ENCODE measurements around the gene GARNL3. TPM values are rescaled to one million over a fixed set of nuclear protein-coding genes. Genes with fewer than 3 reads are reported as not detected.

GARNL3 gene
- total and polyA plus RNA-seq, 2 of the 13 experiments (the other 11 are each of a cell fraction or from before 2014, with no cell fraction given) = 3.9 to 11.0 TPM

- H3K9ac ChIP-seq (ENCODE audit: insufficient read depth, low read depth, low read length) = no peak overlapping the region
- H3K27me3 ChIP-seq (ENCODE audit: control insufficient read depth in 1 of 2, insufficient read depth in 2 of 2, low read length in 2 of 2) = no peaks in the 10 kb centered on the region
- no peak for FAIRE-seq
- intact Hi-C loops (cut with micrococcal nuclease; ENCODE audit: unreplicated experiment) (no loop called here), in situ Hi-C loops (cut with HindIII; ENCODE audit: extremely low pct_ligation_motif_present, low pct_unique_long_range_greater_than_20kb) (no loop called here)
- H3K4me2 ChIP-seq (ENCODE audit: low read depth, low read length) = no peak overlapping the region
- no TSS peak for BruUV-seq (replicated peaks)
- ChIA-PET POLR2A (interaction anchor here (1.2 kb wide), 1 partner anchor 13 kb away, joined by 3 read pairs; the partner anchor contains the start of genes LRSAM1 and RPL12), CTCF (ENCODE audit: low intra/inter-chr PET ratio, low total read pairs) (no interaction called here)
- no peaks in the 10 kb centered on the region for H3K4me1 ChIP-seq (ENCODE audit: insufficient read depth, low read length)
- H4K20me1 ChIP-seq (ENCODE audit: insufficient read depth, low read length) = no peaks in the 10 kb centered on the region
- no peak overlapping the region for H2AFZ ChIP-seq (ENCODE audit: low read length)
- H3K4me3 ChIP-seq (replicated peaks in 1 of 3; ENCODE audit: insufficient read depth in 1 of 3, low read depth in 2 of 3, low read length in 3 of 3) = no peak overlapping the region
- H3K79me2 ChIP-seq (ENCODE audit: insufficient read depth, low read length) = no peaks in the 10 kb centered on the region
- H3K36me3 ChIP-seq (replicated peaks in 1 of 2; ENCODE audit: control insufficient read depth in 1 of 2, insufficient read depth in 2 of 2, low read length in 2 of 2) = peaks cover 40 to 80% of the 10 kb centered on the region in 2 experiments
- WGBS (ENCODE audit: low lambda C conversion rate) = 98% methylated on average over 5 of the region's 9 CpGs
- no peaks in the 10 kb centered on the region for H3K9me3 ChIP-seq (ENCODE audit: low read length)
- no peak overlapping the region for H3K27ac ChIP-seq (ENCODE audit: extremely low read length, insufficient read depth, low read length)
- DNase-seq (ENCODE audit: low spot score) = no peak
- no peak for ATAC-seq
- no peak for TF ChIP-seq TCF12 (IDR thresholded peaks at IDR 0.05)
- no peak for TF ChIP-seq TCF12 (CRISPR knock-in tag; IDR thresholded peaks at IDR 0.05)
- no peak for TF ChIP-seq E2F2 (CRISPR knock-in tag; IDR thresholded peaks at IDR 0.05; ENCODE audit: borderline replicate concordance)
- TF ChIP-seq RORA (CRISPR knock-in tag; IDR thresholded peaks at IDR 0.05) = no peak
- TF ChIP-seq ZNF839 (CRISPR knock-in tag; IDR thresholded peaks at IDR 0.05; ENCODE audit: borderline replicate concordance) = no peak
- TF ChIP-seq, protein P1, sequence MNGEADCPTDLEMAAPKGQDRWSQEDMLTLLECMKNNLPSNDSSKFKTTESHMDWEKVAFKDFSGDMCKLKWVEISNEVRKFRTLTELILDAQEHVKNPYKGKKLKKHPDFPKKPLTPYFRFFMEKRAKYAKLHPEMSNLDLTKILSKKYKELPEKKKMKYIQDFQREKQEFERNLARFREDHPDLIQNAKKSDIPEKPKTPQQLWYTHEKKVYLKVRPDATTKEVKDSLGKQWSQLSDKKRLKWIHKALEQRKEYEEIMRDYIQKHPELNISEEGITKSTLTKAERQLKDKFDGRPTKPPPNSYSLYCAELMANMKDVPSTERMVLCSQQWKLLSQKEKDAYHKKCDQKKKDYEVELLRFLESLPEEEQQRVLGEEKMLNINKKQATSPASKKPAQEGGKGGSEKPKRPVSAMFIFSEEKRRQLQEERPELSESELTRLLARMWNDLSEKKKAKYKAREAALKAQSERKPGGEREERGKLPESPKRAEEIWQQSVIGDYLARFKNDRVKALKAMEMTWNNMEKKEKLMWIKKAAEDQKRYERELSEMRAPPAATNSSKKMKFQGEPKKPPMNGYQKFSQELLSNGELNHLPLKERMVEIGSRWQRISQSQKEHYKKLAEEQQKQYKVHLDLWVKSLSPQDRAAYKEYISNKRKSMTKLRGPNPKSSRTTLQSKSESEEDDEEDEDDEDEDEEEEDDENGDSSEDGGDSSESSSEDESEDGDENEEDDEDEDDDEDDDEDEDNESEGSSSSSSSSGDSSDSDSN (CRISPR knock-in tag; IDR thresholded peaks at IDR 0.05) = no peak
- TF ChIP-seq SP140L (CRISPR knock-in tag; IDR thresholded peaks at IDR 0.05; ENCODE audit: borderline replicate concordance) = no peak
- TF ChIP-seq FOXM1 (CRISPR knock-in tag; IDR thresholded peaks at IDR 0.05) = no peak
- TF ChIP-seq BCL6 (CRISPR knock-in tag; IDR thresholded peaks at IDR 0.05) = no peak
- no peak for TF ChIP-seq TBP (CRISPR knock-in tag; IDR thresholded peaks at IDR 0.05)
- no peak for TF ChIP-seq ZNF75D (CRISPR knock-in tag; IDR thresholded peaks at IDR 0.05; ENCODE audit: borderline replicate concordance)
- no peak for TF ChIP-seq CHD2 (IDR thresholded peaks at IDR 0.05; ENCODE audit: low read depth, low read length)
- TF ChIP-seq, protein P2, sequence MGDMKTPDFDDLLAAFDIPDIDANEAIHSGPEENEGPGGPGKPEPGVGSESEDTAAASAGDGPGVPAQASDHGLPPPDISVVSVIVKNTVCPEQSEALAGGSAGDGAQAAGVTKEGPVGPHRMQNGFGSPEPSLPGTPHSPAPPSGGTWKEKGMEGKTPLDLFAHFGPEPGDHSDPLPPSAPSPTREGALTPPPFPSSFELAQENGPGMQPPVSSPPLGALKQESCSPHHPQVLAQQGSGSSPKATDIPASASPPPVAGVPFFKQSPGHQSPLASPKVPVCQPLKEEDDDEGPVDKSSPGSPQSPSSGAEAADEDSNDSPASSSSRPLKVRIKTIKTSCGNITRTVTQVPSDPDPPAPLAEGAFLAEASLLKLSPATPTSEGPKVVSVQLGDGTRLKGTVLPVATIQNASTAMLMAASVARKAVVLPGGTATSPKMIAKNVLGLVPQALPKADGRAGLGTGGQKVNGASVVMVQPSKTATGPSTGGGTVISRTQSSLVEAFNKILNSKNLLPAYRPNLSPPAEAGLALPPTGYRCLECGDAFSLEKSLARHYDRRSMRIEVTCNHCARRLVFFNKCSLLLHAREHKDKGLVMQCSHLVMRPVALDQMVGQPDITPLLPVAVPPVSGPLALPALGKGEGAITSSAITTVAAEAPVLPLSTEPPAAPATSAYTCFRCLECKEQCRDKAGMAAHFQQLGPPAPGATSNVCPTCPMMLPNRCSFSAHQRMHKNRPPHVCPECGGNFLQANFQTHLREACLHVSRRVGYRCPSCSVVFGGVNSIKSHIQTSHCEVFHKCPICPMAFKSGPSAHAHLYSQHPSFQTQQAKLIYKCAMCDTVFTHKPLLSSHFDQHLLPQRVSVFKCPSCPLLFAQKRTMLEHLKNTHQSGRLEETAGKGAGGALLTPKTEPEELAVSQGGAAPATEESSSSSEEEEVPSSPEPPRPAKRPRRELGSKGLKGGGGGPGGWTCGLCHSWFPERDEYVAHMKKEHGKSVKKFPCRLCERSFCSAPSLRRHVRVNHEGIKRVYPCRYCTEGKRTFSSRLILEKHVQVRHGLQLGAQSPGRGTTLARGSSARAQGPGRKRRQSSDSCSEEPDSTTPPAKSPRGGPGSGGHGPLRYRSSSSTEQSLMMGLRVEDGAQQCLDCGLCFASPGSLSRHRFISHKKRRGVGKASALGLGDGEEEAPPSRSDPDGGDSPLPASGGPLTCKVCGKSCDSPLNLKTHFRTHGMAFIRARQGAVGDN (CRISPR knock-in tag; IDR thresholded peaks at IDR 0.05) = no peak
- no peak for TF ChIP-seq GATA4 (IDR thresholded peaks at IDR 0.05; ENCODE audit: borderline replicate concordance, low read depth)
- TF ChIP-seq ZFP37 (CRISPR knock-in tag; IDR thresholded peaks at IDR 0.05; ENCODE audit: borderline replicate concordance) = no peak
These were observed 173.8 kb downstream of the GARNL3 start for GRCh38 chr9:127438394-127438793.
